SK-N-MC (cell line): ENCODE measurements around the gene MED29.

Experiments
- EZH2 ChIP-seq: fragments of 200-600 bp; sonication (generic); IDR thresholded peaks from one replicate; pipeline ENCODE4 v1.6.1; 2017; ENCODE audit warnings: antibody characterized with exemption
- POLR2AphosphoS5 ChIP-seq: IDR thresholded peaks from 2 replicates; pipeline ENCODE4 v1.6.1; 2012; ENCODE audit warnings: mild to moderate bottlenecking, low read depth, low read length, borderline replicate concordance

DNA sequence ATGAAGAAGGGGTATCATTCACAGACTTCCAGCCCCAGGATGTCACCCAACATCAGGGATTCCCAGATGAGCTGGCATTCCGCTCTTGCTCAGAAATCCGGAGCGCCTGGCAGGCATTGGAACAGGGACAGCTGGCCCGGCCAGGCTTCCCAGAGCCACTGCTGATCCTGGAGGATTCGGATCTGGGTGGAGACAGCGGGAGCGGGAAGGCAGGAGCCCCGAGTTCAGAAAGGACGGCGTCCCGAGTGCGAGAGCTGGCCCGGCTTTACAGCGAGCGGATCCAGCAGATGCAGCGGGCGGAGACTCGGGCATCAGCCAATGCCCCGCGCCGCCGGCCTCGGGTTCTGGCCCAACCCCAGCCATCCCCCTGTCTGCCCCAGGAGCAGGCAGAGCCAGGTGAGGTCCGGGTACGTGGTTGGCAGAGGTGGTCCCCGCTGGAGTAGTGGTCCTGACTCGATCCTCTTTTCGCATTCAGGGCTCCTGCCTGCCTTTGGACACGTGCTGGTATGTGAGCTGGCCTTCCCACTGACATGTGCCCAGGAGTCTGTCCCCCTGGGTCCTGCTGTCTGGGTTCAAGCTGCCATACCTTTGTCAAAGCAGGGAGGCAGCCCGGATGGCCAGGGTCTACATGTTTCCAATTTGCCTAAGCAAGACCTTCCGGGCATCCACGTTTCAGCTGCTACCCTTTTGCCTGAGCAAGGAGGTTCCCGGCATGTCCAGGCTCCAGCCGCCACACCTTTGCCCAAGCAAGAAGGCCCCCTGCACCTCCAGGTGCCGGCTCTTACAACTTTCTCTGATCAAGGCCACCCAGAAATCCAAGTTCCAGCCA, 32.3 kb downstream of the MED29 start:
- no peak for TF ChIP-seq EZH2
- TF ChIP-seq POLR2AphosphoS5: no peak
